Adipocyte (in vitro differentiated cells): ENCODE results near the gene DNAJC7.
A peak's percentile ranks its signal among the peaks of the same experiment; 100 is the strongest.

Experiments
- DNase-seq: peaks from one replicate; pipeline ENCODE4 v3.0.0-alpha.2; 2015; ENCODE audit warnings: low read depth
- H3K27me3 ChIP-seq: replicated peaks from 2 replicates; pipeline ENCODE4 v1.7.0; 2013; ENCODE audit warnings: mild to moderate bottlenecking, low read length, moderate library complexity; ENCODE audit not compliant: control insufficient read depth, insufficient read depth
- H3K36me3 ChIP-seq: 2 replicates; pipeline ENCODE4 v1.7.0; 2013; ENCODE audit warnings: low read length, mild to moderate bottlenecking, moderate library complexity; ENCODE audit not compliant: control insufficient read depth, insufficient read depth, severe bottlenecking
- H3K4me1 ChIP-seq: 2 replicates; pipeline ENCODE4 v1.7.0; 2013; ENCODE audit warnings: mild to moderate bottlenecking, low read length, moderate library complexity; ENCODE audit not compliant: control insufficient read depth, insufficient read depth
- H3K4me3 ChIP-seq: 2 replicates; pipeline ENCODE4 v1.7.0; 2013; ENCODE audit warnings: mild to moderate bottlenecking, low read length, moderate library complexity
- H3K9ac ChIP-seq: 2 replicates; pipeline ENCODE4 v1.7.0; 2013; ENCODE audit warnings: mild to moderate bottlenecking, low read length, moderate library complexity
- H3K9me3 ChIP-seq: 2 replicates; pipeline ENCODE4 v1.7.0; 2013; ENCODE audit warnings: mild to moderate bottlenecking, low read length, moderate library complexity; ENCODE audit not compliant: control insufficient read depth

Gene DNAJC7

DNA sequence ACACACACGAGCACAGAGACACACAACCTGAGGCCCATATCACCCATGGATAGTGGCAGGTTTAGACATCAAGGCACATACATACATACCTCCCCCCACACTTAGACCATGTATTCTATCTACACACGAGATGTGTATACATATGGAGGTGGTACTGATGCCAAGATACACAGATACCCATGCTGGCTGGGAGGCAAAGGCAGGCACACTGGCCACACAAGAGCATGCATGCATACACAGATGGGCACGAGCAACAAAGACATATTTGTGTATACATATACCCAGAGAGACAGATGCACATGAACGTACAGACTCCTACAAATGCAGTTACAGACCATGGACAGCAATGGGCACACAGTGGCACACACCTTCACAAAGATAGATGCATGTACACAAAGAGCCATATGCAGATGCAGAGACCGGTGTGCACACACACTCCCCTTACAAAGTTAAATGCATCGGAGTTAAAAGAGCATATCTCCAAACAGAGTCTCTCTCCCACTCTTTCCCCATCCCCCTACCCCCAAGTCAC, 35.2 kb upstream of the DNAJC7 start:
- H3K36me3 ChIP-seq, result no peaks in the 10 kb centered on the region
- peaks cover 61% of the 10 kb centered on the region for H3K27me3 ChIP-seq
- no peak overlapping the region for H3K9ac ChIP-seq
- H3K4me3 ChIP-seq, result no peak overlapping the region
- no peaks in the 10 kb centered on the region for H3K4me1 ChIP-seq
- DNase-seq, result no peak
- no peaks in the 10 kb centered on the region for H3K9me3 ChIP-seq

DNA sequence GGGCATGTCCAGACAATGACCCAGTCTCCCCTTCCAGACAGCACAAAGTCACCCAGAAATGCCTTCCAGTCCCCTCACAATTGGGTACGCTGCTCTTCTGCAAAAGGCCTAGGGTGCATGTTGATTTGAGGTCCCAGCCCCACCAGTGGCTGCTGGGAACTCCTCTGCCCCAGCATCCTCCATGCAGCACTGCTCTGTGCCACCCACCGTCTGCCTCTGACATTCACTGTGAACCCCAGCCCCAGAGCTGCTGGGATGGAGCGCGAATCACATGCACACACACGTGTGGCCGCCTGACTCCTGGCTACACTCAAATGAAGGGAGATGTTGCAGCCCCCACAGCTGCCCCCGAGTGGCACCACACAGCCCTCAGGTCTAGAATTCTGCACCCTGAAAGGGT, 34.4 kb upstream of the DNAJC7 start:
- no peak overlapping the region for H3K9ac ChIP-seq
- peaks cover 61% of the 10 kb centered on the region for H3K27me3 ChIP-seq
- no peaks in the 10 kb centered on the region for H3K9me3 ChIP-seq
- no peaks in the 10 kb centered on the region for H3K36me3 ChIP-seq
- no peak for DNase-seq
- H3K4me1 ChIP-seq, result no peaks in the 10 kb centered on the region
- no peak overlapping the region for H3K4me3 ChIP-seq

DNA sequence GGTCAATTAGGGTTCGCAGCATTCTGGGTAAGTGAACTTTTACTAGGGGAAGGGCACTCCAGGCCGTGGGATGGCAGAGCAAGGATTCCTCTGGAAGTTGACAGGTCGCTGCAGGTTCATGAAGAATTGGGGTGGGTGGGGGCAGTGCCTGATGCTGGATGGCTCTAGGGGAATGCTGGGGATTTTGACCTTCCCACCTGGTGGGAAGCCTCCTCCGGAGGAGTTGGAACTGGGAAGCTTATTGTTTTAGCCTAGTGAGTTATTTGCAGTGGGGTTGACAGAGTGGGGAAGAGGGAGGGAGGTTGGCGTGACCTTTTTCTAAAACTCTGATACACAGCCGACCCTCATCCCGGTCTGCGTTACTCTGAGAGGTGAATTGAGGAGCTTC, 33.8 kb upstream of the DNAJC7 start:
- H3K4me1 ChIP-seq, result no peaks in the 10 kb centered on the region
- H3K27me3 ChIP-seq, result peaks cover 61% of the 10 kb centered on the region

DNA sequence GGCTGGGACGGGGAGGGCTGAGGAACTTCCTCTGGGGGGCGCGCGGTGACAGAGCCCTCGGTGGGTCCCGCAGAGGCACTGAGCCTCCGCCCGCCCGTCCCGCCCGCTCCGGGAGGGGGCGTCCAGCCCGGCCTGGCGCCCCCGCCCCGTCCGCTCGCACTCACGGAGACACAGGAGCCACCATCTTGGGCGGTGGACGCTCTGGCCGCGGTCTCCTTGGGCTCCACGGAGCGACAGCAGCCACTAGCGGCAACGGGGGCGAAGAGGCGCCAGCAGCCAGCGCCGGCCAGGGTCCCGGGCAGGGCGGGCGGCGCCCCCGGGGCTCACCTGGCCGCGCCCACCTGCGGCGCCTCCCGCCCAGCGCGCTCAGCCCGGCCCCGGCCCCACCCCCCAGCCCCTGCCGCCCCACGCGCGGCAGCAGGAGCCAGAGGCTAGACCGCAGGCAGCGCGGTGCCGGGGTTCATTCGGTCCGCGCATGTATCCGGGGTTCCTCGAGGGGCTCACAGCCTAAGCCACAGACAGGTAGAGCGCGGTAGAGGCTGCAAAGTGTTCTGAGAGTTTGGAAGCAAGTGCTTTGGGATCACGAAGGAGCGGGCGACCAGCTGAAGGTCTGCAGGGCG, 33.3 kb upstream of the DNAJC7 start, which contains the start of gene C17orf113:
Gene C17orf113, minus strand, starts transcription at position 209 of the 620 bp plus-strand sequence. CDS start 7,225 bp downstream, outside the sequence.
- peak; percentile 66 for DNase-seq
- Histone ChIP-seq H3K4me1 (no peaks in the 10 kb centered on the region), H3K9ac (peak within 1 kb of the TSS; percentile 25), H3K36me3 (no peaks in the 10 kb centered on the region), H3K4me3 (peak within 1 kb of the TSS; percentile 63), H3K9me3 (no peaks in the 10 kb centered on the region), H3K27me3 (peaks cover 58% of the 10 kb centered on the region)

More for the DNA sequence above, 33.8 kb upstream of the DNAJC7 start:
- H3K36me3 ChIP-seq, result no peaks in the 10 kb centered on the region
- H3K4me3 ChIP-seq, result peak overlapping the region; percentile 50
- H3K9ac ChIP-seq, result no peak overlapping the region
- no peak for DNase-seq
- no peaks in the 10 kb centered on the region for H3K9me3 ChIP-seq

DNA sequence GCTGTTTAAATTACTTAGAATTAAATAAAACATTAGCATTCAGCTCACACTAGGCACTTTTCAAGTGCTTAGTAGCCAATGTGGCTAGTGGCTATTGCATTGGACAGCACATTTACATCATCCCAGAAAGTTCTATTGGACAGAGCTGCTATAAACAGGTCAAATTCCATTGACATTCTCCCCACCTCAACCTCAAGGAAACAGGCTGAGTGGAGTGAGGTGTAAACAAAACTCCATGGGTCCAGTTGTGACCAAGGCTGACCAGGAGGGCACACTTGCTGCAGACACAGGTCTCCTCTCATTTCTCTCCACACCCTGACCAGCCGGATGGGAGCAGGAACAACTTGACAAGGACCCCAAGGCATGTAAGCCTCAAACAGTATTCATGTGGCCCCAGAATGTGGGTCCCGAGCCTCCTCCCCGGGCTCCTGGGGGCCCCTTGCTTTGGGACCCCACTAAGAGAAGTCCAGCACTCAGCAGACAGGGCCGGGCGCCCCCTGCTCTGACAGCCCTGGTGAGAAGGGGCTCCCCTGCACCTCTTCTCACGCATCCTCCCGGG, 32.7 kb upstream of the DNAJC7 start:
- Histone ChIP-seq H3K9ac (peak overlapping the region; percentile 25), H3K27me3 (peaks cover 52% of the 10 kb centered on the region)

DNA sequence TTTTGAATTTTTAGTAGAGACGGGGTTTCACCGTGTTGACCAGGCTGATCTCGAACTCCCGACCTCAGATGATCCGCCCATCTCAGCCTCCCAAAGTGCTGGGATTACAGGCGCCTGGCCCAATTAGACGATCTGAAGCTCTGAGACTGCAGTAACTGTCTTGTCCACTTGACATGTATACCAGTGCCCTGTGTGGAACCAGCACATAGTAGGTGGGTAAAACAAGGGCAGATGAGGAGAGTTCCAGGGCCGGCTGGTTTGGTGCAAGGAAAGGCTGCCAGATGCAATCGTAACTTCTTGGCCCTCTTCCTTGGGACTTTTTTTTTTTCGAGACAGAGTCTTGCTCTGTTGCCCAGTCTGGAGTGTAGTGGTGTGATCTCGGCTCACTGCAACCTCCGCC, 30.1 kb upstream of the DNAJC7 start:
- no peak overlapping the region for H3K9ac ChIP-seq
- H3K4me3 ChIP-seq, result no peak overlapping the region
- H3K4me1 ChIP-seq, result no peaks in the 10 kb centered on the region
- H3K9me3 ChIP-seq, result no peaks in the 10 kb centered on the region
- peaks cover 31% of the 10 kb centered on the region for H3K27me3 ChIP-seq
- no peak for DNase-seq
- H3K36me3 ChIP-seq, result no peaks in the 10 kb centered on the region

More for the DNA sequence above, 32.7 kb upstream of the DNAJC7 start:
- no peaks in the 10 kb centered on the region for H3K36me3 ChIP-seq
- peak overlapping the region; percentile 63 for H3K4me3 ChIP-seq
- DNase-seq, result no peak
- H3K9me3 ChIP-seq, result no peaks in the 10 kb centered on the region
- no peaks in the 10 kb centered on the region for H3K4me1 ChIP-seq

DNA sequence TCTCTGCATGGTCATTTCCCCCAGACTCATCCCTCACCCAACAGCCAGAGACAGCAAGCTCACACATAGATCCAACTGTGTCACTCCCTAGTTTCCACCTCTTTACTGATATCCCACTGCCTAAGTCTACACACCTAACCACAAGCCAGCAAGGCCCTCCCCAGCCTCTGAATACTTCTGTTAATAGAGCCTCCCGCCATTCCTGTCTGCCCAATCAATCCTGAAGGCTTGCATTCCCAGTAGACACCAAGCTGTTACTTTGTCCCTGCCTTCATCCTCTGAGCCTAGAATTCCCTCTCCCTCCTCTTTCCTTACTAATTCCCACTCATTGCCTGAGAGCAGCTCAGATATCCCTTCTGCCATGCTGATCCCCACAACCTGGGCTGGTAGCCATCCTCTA, 28.5 kb upstream of the DNAJC7 start:
- no peak overlapping the region for H3K9ac ChIP-seq
- no peak for DNase-seq

DNA sequence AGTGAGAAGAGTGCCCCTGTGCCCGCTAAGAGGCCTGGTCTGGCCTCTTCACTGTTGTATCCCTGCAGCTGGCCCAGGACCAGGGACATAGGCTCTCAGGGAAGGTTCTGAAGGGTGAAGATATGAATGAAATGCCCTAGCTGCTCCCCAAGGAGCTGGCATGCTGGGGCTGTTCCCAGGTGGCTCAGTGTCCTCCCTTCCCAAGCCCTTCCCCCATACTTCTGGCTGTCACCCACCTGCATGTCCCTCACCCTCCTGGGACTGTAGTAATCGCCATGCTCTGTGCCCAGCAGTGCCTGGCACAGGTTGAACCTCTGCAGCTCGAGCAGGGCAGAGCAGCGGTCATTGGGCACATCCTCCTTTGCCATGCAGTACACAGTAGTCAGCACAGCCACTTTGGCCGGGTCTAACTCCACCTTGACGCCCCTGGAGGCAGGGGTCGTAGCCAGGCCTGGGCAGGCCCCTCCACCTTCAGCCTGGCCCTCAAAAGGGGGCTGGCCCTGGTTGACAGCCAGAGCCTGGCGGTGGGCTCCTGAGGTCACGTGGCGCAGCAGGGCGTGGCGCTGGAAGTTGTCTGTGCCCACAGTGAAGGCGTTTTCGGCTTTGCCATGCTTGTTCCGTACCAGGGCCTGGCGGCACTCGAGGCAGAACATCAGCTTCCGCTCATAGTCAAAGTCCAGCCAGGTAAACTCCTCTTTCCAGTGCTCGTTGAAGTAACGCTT, 25.5 kb upstream of the DNAJC7 start:
- H3K9me3 ChIP-seq, result no peaks in the 10 kb centered on the region
- no peaks in the 10 kb centered on the region for H3K36me3 ChIP-seq
- no peak overlapping the region for H3K9ac ChIP-seq
- H3K4me1 ChIP-seq, result no peaks in the 10 kb centered on the region
- H3K4me3 ChIP-seq, result no peak overlapping the region
- peaks cover 9% of the 10 kb centered on the region for H3K27me3 ChIP-seq
- no peak for DNase-seq

More for the DNA sequence above, 28.5 kb upstream of the DNAJC7 start:
- Histone ChIP-seq H3K4me1 (no peaks in the 10 kb centered on the region), H3K36me3 (no peaks in the 10 kb centered on the region), H3K27me3 (peaks cover 18% of the 10 kb centered on the region), H3K4me3 (no peak overlapping the region), H3K9me3 (no peaks in the 10 kb centered on the region)

DNA sequence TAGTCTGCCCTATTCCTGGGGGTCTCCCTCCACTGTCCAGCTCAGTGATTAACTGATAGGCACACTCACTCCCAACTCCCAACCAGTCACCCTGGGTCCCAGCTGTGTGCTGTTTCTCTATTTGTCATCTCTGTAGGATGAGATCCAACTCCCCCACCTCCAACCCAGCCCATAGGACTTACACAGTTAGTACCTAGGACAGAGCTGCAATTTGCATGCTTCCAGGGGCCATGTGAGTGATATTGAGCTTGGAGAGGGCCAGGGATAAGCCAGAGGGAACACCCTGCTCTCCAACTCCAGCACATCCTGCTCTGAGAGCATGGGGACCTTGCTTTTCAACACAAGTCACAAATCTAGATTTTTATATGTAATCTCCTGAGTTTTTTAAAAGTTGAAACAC, 24.4 kb upstream of the DNAJC7 start:
- no peak for DNase-seq
- Histone ChIP-seq H3K9ac (no peak overlapping the region), H3K36me3 (no peaks in the 10 kb centered on the region), H3K4me1 (no peaks in the 10 kb centered on the region), H3K27me3 (peaks cover 16% of the 10 kb centered on the region), H3K9me3 (no peaks in the 10 kb centered on the region), H3K4me3 (no peak overlapping the region)

DNA sequence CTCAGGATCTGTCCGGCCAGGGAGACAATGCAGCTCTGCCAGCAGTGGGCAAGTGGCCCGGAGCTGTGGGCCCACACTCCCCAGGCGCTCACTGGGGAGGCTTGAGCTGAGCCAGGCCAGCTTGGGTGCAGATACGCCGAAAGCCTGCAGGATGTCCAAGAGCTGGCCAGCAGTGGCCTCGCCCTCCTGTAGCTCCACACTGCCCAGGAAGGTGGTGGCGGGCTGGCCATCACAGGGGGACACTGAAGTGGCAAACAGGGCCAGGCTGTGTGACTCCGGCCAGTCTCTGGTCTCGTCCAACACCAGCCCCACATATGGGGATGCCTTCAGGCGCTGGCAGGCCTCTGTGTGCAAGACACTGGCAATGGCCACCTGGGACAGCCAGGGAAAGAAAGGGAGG, 23.6 kb upstream of the DNAJC7 start:
- no peaks in the 10 kb centered on the region for H3K36me3 ChIP-seq
- no peaks in the 10 kb centered on the region for H3K9me3 ChIP-seq
- H3K27me3 ChIP-seq, result peaks cover 16% of the 10 kb centered on the region
- H3K4me1 ChIP-seq, result no peaks in the 10 kb centered on the region
- DNase-seq, result no peak
- H3K9ac ChIP-seq, result no peak overlapping the region
- no peak overlapping the region for H3K4me3 ChIP-seq
